Loucy (cell line): ENCODE measurements around the gene HORMAD1.
A peak's percentile ranks its signal among the peaks of the same experiment; 100 is the strongest.

ENCODE experiments used
- H2AFZ ChIP-seq: fragments of 200-600 bp; sonication (generic); 2 replicates; pipeline ENCODE4 v1.6.0; 2016; ENCODE audit warnings: antibody characterized with exemption, mild to moderate bottlenecking, low read length, moderate library complexity
- H3F3A ChIP-seq: fragments of 200-600 bp; 2 replicates; pipeline ENCODE4 v1.6.0; 2016; ENCODE audit warnings: antibody characterized with exemption, low read depth, mild to moderate bottlenecking
- H3K27me3 ChIP-seq: fragments of 200-600 bp; sonication (generic); 2 replicates; pipeline ENCODE4 v1.6.1; 2014; ENCODE audit warnings: low read length, mild to moderate bottlenecking; ENCODE audit not compliant: insufficient read depth, poor library complexity, severe bottlenecking
- H3K36me3 ChIP-seq: fragments of 200-600 bp; sonication (generic); 2 replicates; pipeline ENCODE4 v1.6.1; 2016; ENCODE audit warnings: low read length; ENCODE audit not compliant: insufficient read depth
- H3K4me1 ChIP-seq: fragments of 200-600 bp; sonication (generic); 2 replicates; pipeline ENCODE4 v1.5.1; 2014; ENCODE audit warnings: low read length, mild to moderate bottlenecking; ENCODE audit not compliant: insufficient read depth, poor library complexity, severe bottlenecking
- H3K4me2 ChIP-seq: fragments of 200-600 bp; sonication (generic); 2 replicates; pipeline ENCODE4 v1.6.0; 2014; ENCODE audit warnings: antibody characterized with exemption, low read length, low read depth, mild to moderate bottlenecking; ENCODE audit not compliant: poor library complexity, severe bottlenecking
- H3K4me3 ChIP-seq: fragments of 200-600 bp; sonication (generic); 2 replicates; pipeline ENCODE4 v1.5.1; 2014; ENCODE audit warnings: low read length, mild to moderate bottlenecking, mixed read lengths; ENCODE audit not compliant: poor library complexity, severe bottlenecking
- H3K79me2 ChIP-seq: fragments of 200-600 bp; sonication (generic); 2 replicates; pipeline ENCODE4 v1.6.1; 2014; ENCODE audit warnings: low read length; ENCODE audit not compliant: insufficient read depth
- H3K9ac ChIP-seq: fragments of 200-600 bp; sonication (generic); 2 replicates; pipeline ENCODE4 v1.6.0; 2014; ENCODE audit warnings: mild to moderate bottlenecking, low read depth, low read length, moderate library complexity; ENCODE audit not compliant: poor library complexity, severe bottlenecking
- H3K9me2 ChIP-seq: fragments of 200-600 bp; sonication (generic); replicated peaks from 2 replicates; pipeline ENCODE4 v1.6.1; 2016; ENCODE audit warnings: low read depth, low read length, mixed read lengths
- H3K9me3 ChIP-seq: fragments of 200-600 bp; sonication (generic); 2 replicates; pipeline ENCODE4 v1.6.1; 2014; ENCODE audit warnings: mild to moderate bottlenecking, antibody characterized with exemption, low read length, low read depth; ENCODE audit not compliant: insufficient read depth
- H4K20me1 ChIP-seq: fragments of 200-600 bp; sonication (generic); 2 replicates; pipeline ENCODE4 v1.6.0; 2014; ENCODE audit warnings: antibody characterized with exemption, low read length, mild to moderate bottlenecking; ENCODE audit not compliant: insufficient read depth, poor library complexity, severe bottlenecking
- EZH2phosphoT487 ChIP-seq: fragments of 200-600 bp; IDR thresholded peaks from 2 replicates; pipeline ENCODE4 v1.6.1; 2018; ENCODE audit warnings: antibody characterized with exemption, mild to moderate bottlenecking, moderate library complexity, borderline replicate concordance
- TF ChIP-seq, protein P1 (sequence below): fragments of 200-600 bp; sonication (generic); conservative IDR thresholded peaks from 2 replicates; pipeline ENCODE4 v1.5.1; 2014; ENCODE audit warnings: mild to moderate bottlenecking, antibody characterized with exemption, low read length

The HORMAD1 gene

DNA sequence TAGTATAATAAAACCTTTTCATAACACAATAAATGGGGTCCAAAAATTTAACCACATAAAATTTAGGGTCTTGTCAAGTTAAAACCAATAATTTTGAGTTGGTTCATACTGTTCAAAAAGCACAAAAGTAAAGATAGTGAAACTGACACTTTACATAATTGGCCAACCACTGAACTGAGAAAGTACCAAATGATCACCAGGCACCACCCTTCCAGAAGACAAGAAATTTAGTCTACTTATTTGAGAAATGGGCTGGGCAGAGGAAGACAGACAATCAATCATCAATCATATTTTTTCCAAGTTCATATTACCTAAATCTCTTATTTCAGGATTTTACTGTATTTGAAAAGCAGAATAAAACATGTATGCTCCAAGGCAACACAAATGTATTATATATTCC, 17.3 kb downstream of the HORMAD1 start:
- H3K27me3 ChIP-seq, result no peaks in the 10 kb centered on the region
- H3K9me3 ChIP-seq, result no peaks in the 10 kb centered on the region
- H3K9me2 ChIP-seq, result no peaks in the 10 kb centered on the region
- no peaks in the 10 kb centered on the region for H3K36me3 ChIP-seq
- no peak overlapping the region for H3K4me2 ChIP-seq
- no peaks in the 10 kb centered on the region for H4K20me1 ChIP-seq
- H3F3A ChIP-seq, result no peaks in the 10 kb centered on the region
- TF ChIP-seq, protein P1, sequence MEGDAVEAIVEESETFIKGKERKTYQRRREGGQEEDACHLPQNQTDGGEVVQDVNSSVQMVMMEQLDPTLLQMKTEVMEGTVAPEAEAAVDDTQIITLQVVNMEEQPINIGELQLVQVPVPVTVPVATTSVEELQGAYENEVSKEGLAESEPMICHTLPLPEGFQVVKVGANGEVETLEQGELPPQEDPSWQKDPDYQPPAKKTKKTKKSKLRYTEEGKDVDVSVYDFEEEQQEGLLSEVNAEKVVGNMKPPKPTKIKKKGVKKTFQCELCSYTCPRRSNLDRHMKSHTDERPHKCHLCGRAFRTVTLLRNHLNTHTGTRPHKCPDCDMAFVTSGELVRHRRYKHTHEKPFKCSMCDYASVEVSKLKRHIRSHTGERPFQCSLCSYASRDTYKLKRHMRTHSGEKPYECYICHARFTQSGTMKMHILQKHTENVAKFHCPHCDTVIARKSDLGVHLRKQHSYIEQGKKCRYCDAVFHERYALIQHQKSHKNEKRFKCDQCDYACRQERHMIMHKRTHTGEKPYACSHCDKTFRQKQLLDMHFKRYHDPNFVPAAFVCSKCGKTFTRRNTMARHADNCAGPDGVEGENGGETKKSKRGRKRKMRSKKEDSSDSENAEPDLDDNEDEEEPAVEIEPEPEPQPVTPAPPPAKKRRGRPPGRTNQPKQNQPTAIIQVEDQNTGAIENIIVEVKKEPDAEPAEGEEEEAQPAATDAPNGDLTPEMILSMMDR, result no peak
- H3K4me1 ChIP-seq, result no peaks in the 10 kb centered on the region
- H3K9ac ChIP-seq, result no peak overlapping the region
- H3K79me2 ChIP-seq, result no peaks in the 10 kb centered on the region
- no peak overlapping the region for H3K4me3 ChIP-seq
- no peak overlapping the region for H2AFZ ChIP-seq

DNA sequence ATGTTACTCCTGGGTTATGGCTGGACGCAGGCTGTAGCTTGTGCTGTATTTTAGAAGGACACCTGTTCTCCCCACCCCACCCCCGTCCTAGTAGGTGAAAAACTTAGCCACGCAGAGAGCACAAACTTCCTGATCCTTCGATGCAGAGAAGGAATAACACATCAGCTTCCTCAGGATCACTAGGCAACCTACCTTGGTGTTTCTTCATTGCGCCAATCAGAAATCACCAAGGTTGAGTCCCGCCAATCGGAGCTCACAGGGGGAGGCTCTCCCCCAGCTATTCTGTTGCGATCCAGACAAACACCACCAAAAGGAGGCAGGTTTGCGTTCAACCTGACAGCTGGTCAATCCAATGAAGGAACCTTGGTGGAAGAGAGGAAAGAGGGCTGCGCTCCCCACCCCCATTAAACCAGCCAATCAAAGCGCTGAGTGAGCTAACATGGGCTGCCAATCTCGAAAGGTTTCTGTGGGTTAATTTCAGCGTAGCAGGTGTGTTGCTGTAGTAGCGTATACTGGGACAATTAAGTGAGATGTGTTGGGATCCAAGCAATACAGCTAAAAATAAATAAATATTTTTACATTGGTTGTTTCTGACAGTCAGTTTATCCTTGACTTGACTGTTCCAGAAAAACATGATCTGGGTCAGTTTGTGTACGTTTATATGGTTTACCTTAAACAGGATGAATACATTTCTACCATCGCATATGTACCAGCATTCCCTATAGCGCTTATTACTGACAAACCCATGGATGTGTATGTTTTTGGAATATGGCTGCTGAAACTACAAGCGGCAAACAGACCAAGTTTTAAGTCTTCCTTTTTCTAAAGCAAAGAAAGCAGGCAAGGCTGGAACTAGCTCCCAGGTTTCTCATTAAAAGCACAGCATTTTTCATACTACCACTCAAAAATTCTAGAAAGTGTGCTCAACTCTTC, 23.4 kb downstream of the HORMAD1 start, which contains the start of gene GOLPH3L:
Gene GOLPH3L (minus strand): TSS at position 160 of the 933 bp plus-strand sequence. CDS start 2,316 bp downstream, outside the sequence.
- Histone ChIP-seq H3K27me3 (no peaks in the 10 kb centered on the region), H3K4me2 (peak within 1 kb of the TSS; percentile 94), H2AFZ (peak within 1 kb of the TSS; percentile 89), H3K4me3 (peak within 1 kb of the TSS; percentile 83), H3K9me2 (no peaks in the 10 kb centered on the region), H3K36me3 (peaks cover 8% of the 10 kb centered on the region; the same call in 1 of the 2 replicates), H3K79me2 (peaks cover 34% of the 10 kb centered on the region), H3F3A (no peaks in the 10 kb centered on the region), H4K20me1 (peaks cover 9% of the 10 kb centered on the region), H3K4me1 (peaks cover 39% of the 10 kb centered on the region), H3K9ac (peak within 1 kb of the TSS; percentile 64), H3K9me3 (no peaks in the 10 kb centered on the region)
- TF ChIP-seq, protein P1, result no peak
- no peak for TF ChIP-seq EZH2phosphoT487

DNA sequence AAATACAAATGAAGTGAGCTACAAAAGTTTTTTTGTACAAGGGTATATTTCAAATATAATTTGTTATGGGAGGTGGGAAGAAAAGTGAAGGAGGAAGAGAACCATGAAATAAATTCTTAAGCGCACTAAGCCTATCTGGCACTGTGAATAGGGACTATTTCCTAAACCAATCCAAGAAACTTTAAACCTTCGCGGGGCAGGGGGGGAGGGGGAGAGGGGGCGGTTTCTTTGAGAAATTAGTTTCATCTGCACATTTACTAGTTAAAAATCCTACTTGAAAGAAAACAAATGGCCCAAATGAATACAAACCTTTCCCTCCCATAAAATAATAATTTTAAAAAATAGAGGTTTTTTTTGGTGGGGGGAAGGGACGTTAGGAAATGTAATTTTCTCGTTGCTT, 24.1 kb downstream of the HORMAD1 start:
- Histone ChIP-seq H4K20me1 (peaks cover 9% of the 10 kb centered on the region), H3K9me3 (no peaks in the 10 kb centered on the region), H3K9me2 (no peaks in the 10 kb centered on the region), H3K79me2 (peaks cover 34% of the 10 kb centered on the region), H2AFZ (peak overlapping the region; percentile 75), H3K36me3 (peaks cover 8% of the 10 kb centered on the region; the same call in 1 of the 2 replicates), H3K4me1 (peaks cover 39% of the 10 kb centered on the region), H3F3A (no peaks in the 10 kb centered on the region), H3K4me2 (peak overlapping the region; percentile 94), H3K27me3 (no peaks in the 10 kb centered on the region), H3K4me3 (peak overlapping the region; percentile 83), H3K9ac (peak overlapping the region; percentile 64)
- TF ChIP-seq, protein P1, result no peak
- TF ChIP-seq EZH2phosphoT487, result no peak
